Liver (tissue), 9 donors: ENCODE data around the gene PLCL1. TPM values are rescaled to one million over a fixed set of nuclear protein-coding genes. Genes with fewer than 3 reads are reported as not detected.

Experiments
- DNase-seq: peaks from one replicate; pipeline ENCODE4 v3.0.0-alpha.2; 2017; ENCODE audit warnings: low spot score
- H3K27ac ChIP-seq, 2 donors: one replicate each; pipeline ENCODE4 v1.7.0; 2013; ENCODE audit warnings: inconsistent platforms in 2 of 2, low read length in 2 of 2, control low read depth in 1 of 2, low read depth in 1 of 2, mild to moderate bottlenecking in 1 of 2
- H3K27me3 ChIP-seq, 4 donors: one replicate each; pipeline versions ENCODE4 v1.6.1 to v1.7.0; 2013; ENCODE audit warnings: low read length in 3 of 4, inconsistent platforms in 1 of 4, mild to moderate bottlenecking in 1 of 4, moderate library complexity in 1 of 4; ENCODE audit not compliant: control insufficient read depth in 4 of 4, insufficient read depth in 4 of 4
- H3K36me3 ChIP-seq, 4 donors: one replicate each; pipeline versions ENCODE4 v1.6.1 to v1.7.0; 2013; ENCODE audit warnings: low read length in 3 of 4, mild to moderate bottlenecking in 3 of 4, low read depth in 1 of 4, moderate library complexity in 1 of 4; ENCODE audit not compliant: control insufficient read depth in 4 of 4, insufficient read depth in 3 of 4
- H3K4me1 ChIP-seq, 4 donors: one replicate each; pipeline versions ENCODE4 v1.6.1 to v1.7.0; 2013; ENCODE audit warnings: low read length in 3 of 4, mild to moderate bottlenecking in 3 of 4, moderate library complexity in 1 of 4; ENCODE audit not compliant: control insufficient read depth in 4 of 4, insufficient read depth in 4 of 4
- H3K4me3 ChIP-seq, 3 donors: one replicate each; pipeline versions ENCODE4 v1.6.1 to v1.7.0; 2013; ENCODE audit warnings: low read length in 3 of 3, control low read depth in 1 of 3, low read depth in 1 of 3, mild to moderate bottlenecking in 1 of 3
- H3K9ac ChIP-seq, 2 donors: one replicate each; pipeline ENCODE4 v1.7.0; 2013; ENCODE audit warnings: low read length in 2 of 2, mild to moderate bottlenecking in 2 of 2, moderate library complexity in 2 of 2, control low read depth in 1 of 2, low read depth in 1 of 2
- H3K9me3 ChIP-seq, 4 donors: one replicate each; pipeline versions ENCODE4 v1.6.1 to v1.7.0; 2013; ENCODE audit warnings: low read length in 3 of 4; ENCODE audit not compliant: control insufficient read depth in 4 of 4
- EGR1 ChIP-seq, 2 donors: IDR thresholded peaks; 2 replicates each; pipeline ENCODE4 v1.6.1; 2016 to 2018; ENCODE audit warnings: antibody characterized with exemption in 2 of 2, low read depth in 2 of 2
- FOXA1 ChIP-seq: IDR thresholded peaks from 2 replicates; pipeline ENCODE4 v1.6.1; 2016; ENCODE audit warnings: antibody characterized with exemption
- FOXA2 ChIP-seq: IDR thresholded peaks from 2 replicates; pipeline ENCODE4 v1.6.1; 2016; ENCODE audit warnings: antibody characterized with exemption
- GABPA ChIP-seq, 2 donors: IDR thresholded peaks in 1 of 2; conservative IDR thresholded peaks in 1 of 2; 2 replicates each; pipeline ENCODE4 v1.6.1; 2016; ENCODE audit warnings: antibody characterized with exemption in 2 of 2, mild to moderate bottlenecking in 1 of 2, moderate library complexity in 1 of 2
- HNF4A ChIP-seq, 2 donors: conservative IDR thresholded peaks; 2 replicates each; pipeline ENCODE4 v1.6.1; 2016; ENCODE audit warnings: antibody characterized with exemption in 2 of 2, mild to moderate bottlenecking in 2 of 2
- HNF4G ChIP-seq: IDR thresholded peaks from 2 replicates; pipeline ENCODE4 v1.6.1; 2016; ENCODE audit warnings: antibody characterized with exemption
- JUND ChIP-seq, 2 donors: IDR thresholded peaks; 2 replicates each; pipeline ENCODE4 v1.6.1; 2016; ENCODE audit warnings: antibody characterized with exemption in 2 of 2
- MAX ChIP-seq: IDR thresholded peaks from 2 replicates; pipeline ENCODE4 v1.6.1; 2016; ENCODE audit warnings: antibody characterized with exemption
- NR2F2 ChIP-seq: IDR thresholded peaks from 2 replicates; pipeline ENCODE4 v1.6.1; 2016; ENCODE audit warnings: antibody characterized with exemption
- RAD21 ChIP-seq, 2 donors: IDR thresholded peaks; 2 replicates each; pipeline ENCODE4 v1.6.1; 2016; ENCODE audit warnings: antibody characterized with exemption in 2 of 2, mild to moderate bottlenecking in 2 of 2
- REST ChIP-seq: IDR thresholded peaks from 2 replicates; pipeline ENCODE4 v1.6.1; 2016; ENCODE audit warnings: antibody characterized with exemption, mild to moderate bottlenecking
- SP1 ChIP-seq: IDR thresholded peaks from 2 replicates; pipeline ENCODE4 v1.6.1; 2018; ENCODE audit warnings: antibody characterized with exemption, mild to moderate bottlenecking
- TAF1 ChIP-seq: conservative IDR thresholded peaks from 2 replicates; pipeline ENCODE4 v1.6.1; 2016; ENCODE audit warnings: antibody characterized with exemption, mild to moderate bottlenecking
- YY1 ChIP-seq: IDR thresholded peaks from 2 replicates; pipeline ENCODE4 v1.6.1; 2016; ENCODE audit warnings: antibody characterized with exemption, mild to moderate bottlenecking
- ZBTB33 ChIP-seq: IDR thresholded peaks from 2 replicates; pipeline ENCODE4 v1.6.1; 2016; ENCODE audit warnings: antibody characterized with exemption
- WGBS: extraction: QIAGEN DNeasy Blood & Tissue Kit; methylation state at CpG from one replicate; pipeline ENCODE4 v1.1.7; 2013; 5-methylcytosine and 5-hydroxymethylcytosine counted together
- polyA plus RNA-seq, 2 donors: library from polyadenylated mRNA; stranded (reverse) in 1 of 2; unstranded in 1 of 2; fragments of 200-250 nt in 1 of 2; fragments of >200 nt in 1 of 2; fragmentation: Nextera tagmentation in 1 of 2; extraction: Ambion mirVana in 1 of 2; gene quantifications; one replicate each; pipeline versions ENCODE4 v1.2.1 to v1.2.3, GENCODE V29; 2013 to 2015
- total RNA-seq, 2 donors: library from RNA; depleted of rRNA; stranded (reverse); fragments of >200 nt; gene quantifications; one replicate each; pipeline ENCODE4 v1.2.3, GENCODE V29; 2014
- TF ChIP-seq, protein P1 (sequence below): IDR thresholded peaks from 2 replicates; pipeline ENCODE4 v1.6.1; 2016; ENCODE audit warnings: antibody characterized with exemption
- donor health status: healthy.
- donor health status: healthy.
- donor health status: healthy.
- donor health status: healthy.
- donor health status: healthy.

PLCL1 gene
- total and polyA plus RNA-seq, 4 donors = 0.08 to 0.59 (median 0.31) TPM

GRCh38 chr2:197998702-197999101 lies 194.3 kb downstream of the PLCL1 start:
- Histone ChIP-seq H3K27me3 (no peaks in the 10 kb centered on the region), H3K27ac (no peak overlapping the region), H3K9me3 (no peaks in the 10 kb centered on the region), H3K9ac (no peak overlapping the region), H3K36me3 (no peaks in the 10 kb centered on the region), H3K4me1 (no peaks in the 10 kb centered on the region), H3K4me3 (no peak overlapping the region)
- TF ChIP-seq ZBTB33 (no peak), FOXA2 (no peak), EGR1 (IDR thresholded peaks at IDR 0.05; ENCODE audit: low read depth in 2 of 2) (no peak), RAD21 (IDR thresholded peaks at IDR 0.05) (no peak), HNF4A (conservative IDR thresholded peaks at IDR 0.05) (no peak), GABPA (IDR thresholded peaks at IDR 0.05 in 1 of 2, conservative IDR thresholded peaks at IDR 0.05 in 1 of 2) (no peak), JUND (IDR thresholded peaks at IDR 0.05) (no peak), REST (no peak), HNF4G (no peak), NR2F2 (no peak), TAF1 (no peak), SP1 (no peak)
- TF ChIP-seq, protein P1, sequence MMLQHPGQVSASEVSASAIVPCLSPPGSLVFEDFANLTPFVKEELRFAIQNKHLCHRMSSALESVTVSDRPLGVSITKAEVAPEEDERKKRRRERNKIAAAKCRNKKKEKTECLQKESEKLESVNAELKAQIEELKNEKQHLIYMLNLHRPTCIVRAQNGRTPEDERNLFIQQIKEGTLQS = no peak
- 80% methylated on average over 3 of the region's 3 CpGs for WGBS
- DNase-seq = no peak

DNA sequence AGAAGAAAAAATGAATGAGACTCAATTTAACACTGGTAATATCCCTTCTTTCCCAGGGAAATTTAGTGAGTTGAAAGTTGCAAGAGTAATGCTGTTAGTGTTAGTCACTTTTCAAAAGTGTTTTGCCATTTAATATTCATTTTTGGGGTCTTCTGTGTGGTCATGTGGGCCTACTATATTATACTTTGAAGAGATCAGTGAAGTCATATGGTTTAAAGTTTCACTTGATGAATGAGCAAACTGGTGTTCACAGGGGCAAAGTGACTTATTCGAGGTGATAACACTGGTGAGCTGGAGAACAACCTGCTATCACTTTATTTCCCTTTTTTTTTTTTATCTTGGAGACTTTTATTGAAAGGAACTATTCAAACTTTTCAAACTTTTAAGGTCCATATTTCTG lies 196.0 kb downstream of the PLCL1 start:
- Histone ChIP-seq H3K9ac (no peak overlapping the region), H3K4me3 (no peak overlapping the region), H3K27me3 (no peaks in the 10 kb centered on the region), H3K4me1 (no peaks in the 10 kb centered on the region), H3K27ac (no peak overlapping the region), H3K9me3 (no peaks in the 10 kb centered on the region), H3K36me3 (no peaks in the 10 kb centered on the region)
- no peak for DNase-seq
- TF ChIP-seq JUND (IDR thresholded peaks at IDR 0.05) = no peak
- TF ChIP-seq GABPA (IDR thresholded peaks at IDR 0.05 in 1 of 2, conservative IDR thresholded peaks at IDR 0.05 in 1 of 2) = no peak
- no peak for TF ChIP-seq YY1
- no peak for TF ChIP-seq HNF4A (conservative IDR thresholded peaks at IDR 0.05)
- no peak for TF ChIP-seq TAF1
- no peak for TF ChIP-seq EGR1 (IDR thresholded peaks at IDR 0.05; ENCODE audit: low read depth in 2 of 2)
- TF ChIP-seq MAX = no peak
- TF ChIP-seq REST = no peak
- no peak for TF ChIP-seq FOXA1
- TF ChIP-seq, protein P1 = no peak
- TF ChIP-seq NR2F2 = no peak
- 73% methylated on average over 1 of the region's 1 CpG for WGBS
